Tibial nerve (tissue), 3 donors: ENCODE measurements around the gene CARD10.

Source experiments
- CTCF ChIP-seq, 5 experiments: fragments of 200-600 bp in 3 of 5; fragments of 450-650 bp in 2 of 5; sonication (generic) in 3 of 5; IDR thresholded peaks; one replicate each; pipeline ENCODE4 v1.5.1; 2016 to 2019; ENCODE audit warnings: antibody characterized with exemption in 5 of 5, mild to moderate bottlenecking in 3 of 5, moderate library complexity in 2 of 5
- POLR2A ChIP-seq, 2 donors: fragments of 450-650 bp; IDR thresholded peaks; one replicate each; pipeline ENCODE4 v1.6.1; 2017; ENCODE audit warnings: antibody characterized with exemption in 2 of 2, mild to moderate bottlenecking in 2 of 2, moderate library complexity in 2 of 2

GRCh38 chr22:37443086-37443485 lies 76.1 kb downstream of the CARD10 start:
- TF ChIP-seq CTCF (IDR thresholded peaks at IDR 0.05): no peak
- no peak for TF ChIP-seq POLR2A (IDR thresholded peaks at IDR 0.05)
